ENCODE results near the gene PXN. TPM values are rescaled to one million over a fixed set of nuclear protein-coding genes. Genes with fewer than 3 reads are reported as not detected.
A peak's percentile ranks its signal among the peaks of the same experiment; 100 is the strongest.
"Not testable (repeated sequence)": the region's sequence is repeated elsewhere in the genome, so short reads cannot be mapped to it uniquely, and the experiment has no call there.

Gene PXN
- polyA plus RNA-seq, 3 donors = 73.5 to 86.4 (median 77.1) TPM

DNA sequence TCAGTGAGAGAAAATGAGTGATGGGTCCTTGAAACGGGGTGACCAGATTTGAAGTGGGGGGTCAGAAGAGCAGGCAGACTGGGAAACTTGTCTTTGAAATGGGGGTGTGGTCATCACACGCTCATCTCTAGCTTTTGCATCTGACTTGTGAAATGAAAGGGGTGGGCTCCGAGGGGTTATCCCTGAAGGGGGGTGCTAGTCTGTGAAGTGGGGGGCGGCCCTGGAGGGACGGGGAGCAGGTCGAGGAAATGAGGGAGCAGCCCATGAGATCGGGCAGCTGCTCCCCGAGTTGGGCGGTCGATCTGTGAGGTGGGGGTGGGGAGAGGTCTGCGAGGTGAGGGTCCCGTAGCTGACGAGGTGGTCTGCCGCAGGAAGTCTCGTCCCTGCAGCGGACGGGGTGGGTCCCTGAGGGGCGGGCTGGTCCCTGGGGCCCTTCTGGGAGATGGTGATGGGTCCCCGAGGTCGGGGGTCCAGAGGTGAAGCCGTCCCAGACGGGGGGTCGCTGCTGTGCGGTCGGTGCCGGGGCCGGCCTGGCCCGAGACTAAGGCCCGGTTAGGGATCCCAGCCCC is 542 bp downstream of the PXN start:
- no peak for DNase-seq

DNA sequence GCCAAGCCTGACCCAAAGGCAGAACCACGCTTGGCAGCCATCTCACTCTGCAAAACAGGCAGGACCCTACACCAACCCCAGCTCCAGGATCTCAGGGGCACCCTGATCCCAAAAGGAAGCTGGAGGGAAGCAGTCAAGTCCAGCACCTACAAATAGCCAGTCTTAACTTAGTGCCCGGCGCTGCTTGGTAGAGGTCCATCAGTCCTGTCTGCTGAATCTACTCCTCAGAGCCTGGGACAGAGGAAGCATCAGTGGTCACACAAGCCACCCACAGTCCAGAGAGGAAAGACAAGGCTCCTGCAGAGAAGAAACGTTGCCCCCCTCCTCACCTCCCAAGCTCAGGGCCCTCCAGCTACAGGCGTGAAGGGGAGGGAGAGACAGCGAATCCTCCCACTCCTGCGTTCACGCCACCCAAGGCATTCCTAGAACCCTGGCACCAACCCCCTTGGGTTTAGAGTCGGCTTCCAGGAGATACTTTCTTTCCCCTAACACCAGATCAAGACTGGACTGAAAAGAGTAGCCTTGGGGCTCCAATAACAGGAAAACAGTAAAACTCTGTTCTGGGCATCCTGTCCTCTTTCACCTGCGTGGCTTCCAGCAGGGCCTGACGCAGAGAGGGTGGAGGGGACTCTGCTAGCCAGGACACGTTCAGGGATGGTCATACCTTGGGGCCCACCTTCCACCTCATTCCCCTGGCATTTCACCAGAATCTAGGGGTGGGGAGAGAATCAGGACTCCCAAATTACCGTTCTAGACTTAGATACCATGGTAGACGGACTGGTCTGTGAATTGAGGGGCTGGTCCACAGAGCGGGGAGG is 1.2 kb downstream of the PXN start:
- no peak for DNase-seq

DNA sequence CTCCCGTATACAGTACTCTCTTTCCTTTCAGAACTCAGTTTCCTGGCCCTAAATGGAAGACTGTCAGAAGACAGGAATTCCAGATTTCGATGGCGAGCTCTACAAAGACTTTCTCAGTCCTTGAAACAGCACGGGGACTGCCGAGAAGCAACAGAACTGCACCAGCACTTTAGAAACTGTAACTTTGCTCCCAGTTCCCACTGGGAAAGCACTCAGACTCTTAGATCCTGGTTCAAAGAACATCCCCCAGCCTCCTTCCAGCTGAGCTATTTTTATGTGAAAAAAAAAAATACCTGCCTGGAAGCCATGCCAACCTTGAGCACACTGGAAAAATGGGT is 1.8 kb downstream of the PXN start:
- no peak for DNase-seq

DNA sequence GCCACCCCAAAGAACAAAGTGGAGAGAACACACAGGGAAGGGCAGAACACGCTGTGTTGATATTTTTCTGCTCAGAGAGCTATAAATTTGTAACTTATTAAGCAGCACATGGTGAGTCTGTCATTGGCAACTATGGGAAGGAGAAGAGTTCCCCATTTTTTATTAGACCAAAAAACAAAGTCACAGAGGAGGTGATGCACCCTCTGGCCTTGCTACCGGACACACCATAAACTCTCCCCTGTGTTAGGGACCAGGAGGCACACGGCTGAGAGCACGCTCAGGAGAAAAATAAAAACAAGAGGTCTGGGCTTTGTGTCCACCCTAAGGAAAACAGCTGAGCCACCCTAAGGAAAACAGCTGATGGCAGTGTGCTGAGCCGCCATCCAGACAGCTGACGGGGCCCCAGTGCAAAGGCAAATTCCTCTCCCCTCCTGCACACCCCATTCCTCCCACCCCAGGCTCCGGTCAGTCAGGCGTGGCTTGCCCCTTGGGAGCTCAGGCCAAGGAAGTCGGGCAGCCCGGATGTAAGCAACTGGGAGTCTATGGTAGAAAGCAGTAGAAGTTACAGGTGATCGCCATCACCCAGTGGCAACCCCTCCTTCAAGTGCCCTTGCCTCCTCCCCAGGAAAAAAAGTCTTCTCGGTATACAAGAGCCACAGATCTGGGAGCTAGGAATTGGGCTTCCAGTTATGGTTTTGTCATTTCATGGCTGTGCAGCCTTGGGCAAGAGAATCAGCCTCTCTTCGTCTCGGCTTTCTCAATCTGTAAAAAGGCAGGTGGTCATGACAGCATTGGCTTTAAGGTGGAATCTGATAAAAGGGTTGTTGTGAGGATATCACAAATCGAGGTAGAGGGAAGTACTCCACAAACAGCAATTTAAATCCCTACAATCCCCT is 2.4 kb downstream of the PXN start:
- DNase-seq = no peak

DNA sequence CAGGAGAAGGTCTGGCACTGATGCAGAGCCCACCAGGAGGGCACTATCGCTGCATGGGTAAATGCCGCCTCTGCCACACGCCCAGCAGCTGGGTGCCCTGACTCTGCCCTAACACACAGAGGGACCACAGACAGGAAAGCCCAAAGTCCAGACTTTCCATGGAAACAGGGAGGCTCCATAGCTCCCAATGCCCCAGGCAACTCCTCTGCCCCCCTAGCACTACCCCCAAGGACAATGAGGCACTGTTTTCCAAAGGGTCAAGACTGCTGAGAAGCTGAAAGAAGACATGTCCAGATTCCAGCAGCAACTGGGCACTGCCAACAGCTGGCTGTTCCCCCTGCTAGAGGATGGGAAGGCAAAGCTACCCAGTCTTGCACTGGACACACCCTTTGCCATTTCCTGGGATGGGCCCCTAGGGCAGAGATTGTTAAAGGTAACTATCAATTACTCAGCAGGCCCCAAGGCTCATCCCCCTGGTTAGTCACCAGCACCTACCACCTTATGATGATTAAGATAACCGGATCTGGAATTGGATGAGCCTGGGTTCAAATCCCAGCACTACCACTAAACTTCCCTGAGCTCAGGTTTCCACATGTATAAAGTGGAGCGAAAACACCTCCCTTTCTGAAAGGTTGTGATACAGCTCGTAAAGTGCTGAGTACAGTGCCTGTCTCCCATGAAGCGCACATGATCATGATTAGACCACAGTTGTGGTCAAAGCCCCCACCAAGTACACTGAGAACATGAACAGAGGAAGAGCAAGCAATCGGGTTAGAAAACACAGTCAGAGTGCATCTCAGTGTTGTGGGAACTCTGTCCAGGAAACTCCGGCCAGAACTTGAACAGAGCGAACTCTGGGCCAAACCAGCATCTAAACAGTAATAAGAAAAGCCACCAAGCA is 3.3 kb downstream of the PXN start:
- no peak for DNase-seq

DNA sequence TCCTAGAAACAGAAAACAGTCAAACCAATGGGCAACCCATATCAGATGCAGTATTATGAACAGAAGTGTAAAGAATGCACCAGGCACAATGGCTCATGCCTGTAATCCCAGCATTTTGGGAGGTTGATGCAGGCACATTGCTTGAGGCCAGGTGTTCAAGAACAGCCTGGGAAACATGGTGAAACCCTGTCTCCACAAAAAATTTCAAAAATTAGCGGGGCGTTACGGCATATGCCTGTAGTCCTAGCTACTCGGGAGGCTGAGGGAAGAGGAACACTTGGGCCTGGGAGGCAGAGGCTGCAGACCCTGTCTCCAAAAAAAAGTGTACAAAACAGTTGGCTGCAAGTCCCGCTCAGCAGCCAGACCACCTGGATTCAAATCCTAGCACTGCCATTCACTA is 4.9 kb downstream of the PXN start:
- no peak for DNase-seq

DNA sequence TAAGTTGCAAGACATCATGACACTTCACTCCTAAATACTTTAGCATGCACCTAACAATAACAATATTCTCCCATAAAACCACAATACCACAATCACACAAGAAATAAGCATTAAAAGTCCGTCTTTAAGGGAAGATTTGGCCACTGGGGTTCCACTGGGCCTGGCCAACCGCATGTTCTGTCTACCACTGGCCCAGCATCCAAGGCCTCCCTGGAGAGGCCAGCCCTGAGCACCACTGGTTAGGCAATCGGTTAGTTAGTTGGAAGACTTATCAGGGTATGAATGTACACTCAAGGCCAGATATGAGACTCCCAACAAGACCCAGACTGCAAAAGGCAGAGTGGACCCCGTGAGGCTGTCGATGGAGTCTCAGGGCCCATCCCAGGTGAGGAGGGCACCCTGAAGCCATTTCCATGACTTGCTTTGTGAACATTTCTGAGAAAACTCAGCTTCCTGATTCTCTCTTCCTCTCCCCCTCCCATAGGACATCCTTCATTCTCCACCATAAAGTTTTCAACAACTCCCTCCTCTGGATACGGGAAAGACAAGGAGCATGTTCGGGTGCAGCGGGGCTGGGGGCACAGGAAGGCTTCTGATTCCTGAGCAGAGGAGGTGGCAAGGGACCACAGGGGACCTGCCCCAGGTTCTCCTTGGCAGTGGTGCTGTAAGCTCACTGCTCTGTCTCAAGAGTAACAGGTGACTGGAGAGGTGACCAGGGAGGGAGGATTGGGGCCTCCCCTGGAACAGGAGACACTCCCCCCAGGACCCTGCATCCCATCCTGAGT is 5.9 kb downstream of the PXN start:
- DNase-seq = no peak

DNA sequence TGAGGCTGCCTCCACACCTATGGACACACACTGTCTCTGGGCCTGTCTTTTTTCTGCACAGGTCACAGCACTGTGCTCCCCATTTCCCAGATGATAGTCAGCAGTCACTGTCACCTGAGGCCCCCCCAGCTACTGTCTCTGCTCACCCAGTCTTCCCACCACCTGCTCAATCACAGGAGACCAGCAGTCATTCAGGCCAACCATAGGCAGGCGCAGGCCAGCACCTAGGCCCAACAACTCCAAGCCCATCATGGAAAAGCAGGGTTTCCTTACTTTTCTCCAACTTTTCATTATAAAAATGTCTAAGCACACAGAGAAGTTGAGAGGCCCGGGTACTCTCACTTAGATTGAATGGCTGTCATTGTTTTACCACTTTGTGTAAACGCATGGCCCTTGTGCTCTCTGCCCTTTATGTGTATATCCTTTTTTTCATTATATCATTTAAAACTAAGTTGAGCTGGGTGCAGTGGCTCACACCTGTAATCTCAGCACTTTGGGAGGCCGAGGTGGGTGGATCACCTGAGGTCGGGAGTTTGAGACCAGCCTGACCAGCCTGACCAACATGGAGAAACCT is 7.1 kb downstream of the PXN start:
- DNase-seq = no peak

DNA sequence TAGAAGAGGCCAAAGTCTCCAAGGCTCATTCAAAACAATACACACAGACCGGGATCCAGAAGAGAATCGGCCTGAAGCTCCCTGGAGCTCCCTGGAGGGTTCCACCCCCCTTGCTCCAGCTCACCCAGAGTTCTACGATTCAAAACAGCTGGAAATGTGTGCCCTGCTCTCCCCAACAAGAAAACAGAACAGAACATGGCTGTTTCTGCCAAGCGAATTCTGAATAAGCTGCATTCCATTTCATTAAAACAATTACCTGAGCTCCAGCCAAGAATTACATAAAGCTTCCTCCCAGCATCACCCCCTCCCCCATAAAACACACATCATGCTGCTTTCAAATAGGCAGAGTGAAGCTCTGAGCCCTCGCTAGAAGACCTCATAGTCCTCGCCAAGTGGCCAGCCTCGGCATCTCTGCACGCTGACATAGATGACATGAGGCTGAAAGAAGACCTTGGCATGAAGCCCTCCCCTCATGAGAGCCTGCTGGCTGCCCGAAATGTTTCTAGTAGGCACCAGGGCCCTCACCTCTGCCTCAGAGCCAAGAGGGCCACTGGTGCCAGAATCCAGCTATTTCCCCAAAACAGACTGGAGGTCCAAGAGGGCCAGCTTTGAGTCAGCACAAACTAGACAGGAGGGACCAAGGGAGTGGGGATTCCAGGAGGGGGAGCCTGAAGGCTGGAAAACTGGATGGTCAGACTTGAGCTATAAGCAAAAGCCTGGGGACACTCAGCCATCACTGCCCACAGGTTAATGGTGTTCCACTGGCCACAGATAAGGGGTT is 8.3 kb downstream of the PXN start:
- DNase-seq = peak; percentile 77

DNA sequence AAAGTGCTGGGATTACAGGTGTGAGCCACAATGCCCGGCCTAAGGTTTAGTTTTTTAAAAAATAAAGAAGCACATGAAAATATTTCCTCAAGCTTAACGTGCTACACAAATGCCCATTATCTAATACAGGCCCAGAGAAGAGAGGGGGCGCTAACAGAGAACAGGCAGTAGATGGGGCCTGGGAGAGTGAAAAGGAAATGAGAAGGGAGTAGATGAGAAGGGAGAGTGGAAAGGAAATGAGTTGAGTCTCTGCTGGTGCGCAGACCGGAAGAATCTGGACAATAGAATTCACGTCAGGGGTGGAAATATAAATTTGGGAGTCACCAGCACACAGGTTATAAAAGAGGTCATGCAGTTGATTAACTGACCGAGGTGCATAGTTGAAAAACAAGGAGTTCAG is 10.7 kb downstream of the PXN start:
- DNase-seq = no peak

DNA sequence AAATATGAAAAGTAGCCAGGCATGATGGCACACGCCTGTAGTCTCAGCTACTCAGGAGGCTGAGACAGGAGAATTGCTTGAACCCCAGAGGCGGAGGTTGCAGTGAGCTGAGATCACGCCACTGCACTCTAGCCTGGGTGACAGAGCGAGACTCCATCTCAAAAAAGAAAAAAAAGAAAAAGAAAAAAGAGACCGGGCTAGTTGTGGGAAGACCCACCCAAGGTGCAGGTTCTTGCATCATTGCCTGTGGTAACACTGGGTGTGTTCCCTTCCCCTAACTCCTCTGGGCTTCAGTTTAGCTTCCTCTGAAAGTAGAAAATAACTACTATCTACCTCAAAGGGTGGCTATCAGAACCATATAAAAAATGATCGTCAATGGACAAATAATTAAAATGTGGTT is 12.2 kb downstream of the PXN start:
- DNase-seq = not testable (repeated sequence)

DNA sequence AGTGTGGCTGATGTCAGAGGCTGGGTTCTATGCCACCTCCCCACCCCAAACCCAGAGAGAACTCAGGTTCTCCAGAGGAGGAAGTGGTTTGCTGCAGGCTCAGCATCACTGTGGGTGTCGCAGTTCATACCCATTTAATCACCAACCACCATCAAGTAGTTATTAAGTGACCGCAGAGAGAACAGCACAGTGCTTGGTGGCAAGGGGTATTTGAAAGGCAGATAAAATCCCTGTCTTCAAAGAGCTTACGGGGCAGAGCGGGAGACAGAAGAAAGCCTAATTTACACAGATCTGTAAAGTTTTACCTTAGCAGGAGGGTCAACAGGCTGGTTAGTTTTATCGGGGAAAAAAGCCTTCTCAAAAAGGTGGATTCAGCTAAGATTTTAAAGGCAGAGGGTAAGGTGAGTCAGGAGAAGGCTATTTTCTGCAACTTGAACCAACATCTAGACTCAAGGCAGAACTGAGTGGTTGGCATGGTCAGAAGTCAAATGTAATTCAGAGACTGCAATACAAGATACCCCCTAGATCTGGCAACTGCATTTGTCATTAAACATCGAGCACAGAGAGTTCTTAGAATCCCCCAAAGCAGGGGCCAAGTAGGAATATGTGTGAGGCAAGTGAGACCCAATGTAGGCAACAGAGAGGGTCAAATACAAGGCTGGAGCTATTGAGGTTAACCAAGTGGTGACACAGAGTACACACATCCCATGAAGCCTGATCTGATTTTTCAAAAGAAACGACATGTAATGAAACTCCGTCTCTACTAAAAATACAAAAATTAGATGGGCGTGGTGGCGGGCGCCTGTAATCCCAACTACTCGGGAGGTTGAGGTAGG is 13.2 kb downstream of the PXN start:
- no peak for DNase-seq

DNA sequence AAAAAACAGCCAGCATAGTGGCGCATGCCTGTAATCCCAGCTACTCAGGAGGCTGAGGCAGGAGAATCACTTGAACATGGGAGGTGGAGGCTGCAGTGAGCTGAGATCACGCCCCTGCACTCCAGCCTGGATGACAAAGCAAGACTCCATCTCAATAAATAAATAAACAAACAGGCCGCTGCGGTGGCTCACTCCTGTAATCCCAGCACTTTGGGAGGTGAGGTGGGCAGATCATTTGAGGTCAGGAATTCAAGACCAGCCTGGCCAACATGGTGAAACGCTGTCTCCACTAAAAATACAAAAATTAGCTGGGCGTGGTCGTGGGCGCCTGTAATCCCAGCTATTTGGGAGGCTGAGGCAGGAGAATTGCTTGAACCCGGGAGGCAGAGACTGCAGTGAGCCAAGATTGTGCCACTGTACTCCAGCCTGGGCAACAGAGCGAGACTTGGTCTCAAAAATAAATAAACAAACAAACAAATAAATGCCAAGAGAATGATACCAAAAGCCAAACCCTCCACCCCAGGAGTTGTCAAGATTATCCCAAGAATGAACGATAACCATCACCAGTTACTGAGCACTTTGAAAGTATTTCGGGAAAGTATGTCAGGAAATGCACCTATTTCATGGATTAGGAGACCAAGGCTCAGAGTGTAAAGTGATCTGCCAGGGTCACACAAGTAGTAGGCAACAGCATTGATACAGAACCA is 14.0 kb downstream of the PXN start:
- DNase-seq = not testable (repeated sequence)

DNA sequence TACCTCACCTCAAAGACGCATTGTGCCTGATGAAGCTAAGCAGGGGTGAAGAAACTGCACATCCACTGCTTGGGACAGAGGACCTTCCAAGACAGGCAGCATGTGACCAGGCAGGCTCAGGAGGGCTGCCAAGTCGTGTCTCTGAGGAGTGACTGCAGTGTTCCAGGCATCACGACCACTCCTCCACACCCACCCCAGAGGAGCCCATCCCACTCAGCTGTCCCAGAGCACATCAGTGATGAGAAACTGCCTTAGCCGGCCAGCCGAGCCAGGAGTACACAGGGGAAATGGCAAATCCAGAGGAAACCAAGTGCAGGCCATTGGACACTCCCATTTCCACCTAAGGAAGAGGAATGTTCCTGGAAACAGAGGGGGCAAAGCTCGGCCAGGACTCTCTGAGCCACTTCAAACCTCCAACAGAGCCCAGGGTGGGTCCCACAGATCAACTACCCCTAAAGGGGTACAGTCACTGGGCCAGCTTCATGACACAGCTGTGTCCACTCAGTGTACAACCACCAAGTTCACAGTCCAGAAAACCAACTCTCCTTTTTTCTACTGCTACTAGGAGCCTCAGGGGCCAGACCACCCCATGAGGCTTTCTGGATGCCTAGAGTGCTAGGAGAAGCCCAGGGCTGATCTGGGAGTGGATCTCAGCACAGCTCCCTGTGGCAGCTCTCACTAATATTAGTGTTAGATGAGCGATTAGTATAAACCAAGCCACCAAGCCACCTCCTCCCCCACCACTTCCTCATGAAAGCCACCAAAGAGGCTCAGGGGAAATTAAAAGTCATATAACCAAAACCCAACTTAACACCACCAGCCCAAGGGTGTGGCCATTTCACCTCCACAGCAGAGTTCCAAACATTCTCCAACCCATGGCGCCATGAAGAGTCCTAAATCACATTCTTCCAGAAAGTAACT is 15.4 kb downstream of the PXN start:
- no peak for DNase-seq

DNA sequence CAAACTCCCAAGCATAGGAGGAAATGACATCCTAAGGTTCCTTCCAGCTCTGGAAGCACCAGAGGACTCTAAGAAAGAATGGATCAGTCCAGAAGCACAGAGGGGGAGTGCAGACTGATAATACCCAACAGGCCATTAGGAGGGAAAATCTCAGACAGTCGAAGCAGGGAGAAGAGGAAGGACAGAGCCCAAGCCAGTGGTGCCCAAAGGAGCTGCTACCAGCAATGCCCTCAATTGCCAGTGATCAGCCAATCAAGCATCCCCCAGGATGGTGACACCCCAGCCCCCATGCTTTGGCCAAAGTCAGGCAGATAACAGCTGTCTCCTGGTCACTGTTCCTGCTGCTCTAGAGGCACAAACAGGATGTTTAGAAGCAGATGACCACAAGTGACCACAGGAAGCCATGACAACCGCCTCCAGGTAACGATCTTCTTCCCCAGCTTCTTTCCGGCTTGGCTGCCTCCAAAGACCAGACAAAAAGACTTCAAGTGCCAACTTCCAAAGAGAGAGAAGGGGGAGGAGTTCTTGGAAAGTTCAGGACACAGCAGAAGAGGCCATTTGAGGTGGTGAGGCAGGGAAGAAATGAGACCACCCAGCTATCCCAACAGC is 16.2 kb downstream of the PXN start:
- no peak for DNase-seq

DNA sequence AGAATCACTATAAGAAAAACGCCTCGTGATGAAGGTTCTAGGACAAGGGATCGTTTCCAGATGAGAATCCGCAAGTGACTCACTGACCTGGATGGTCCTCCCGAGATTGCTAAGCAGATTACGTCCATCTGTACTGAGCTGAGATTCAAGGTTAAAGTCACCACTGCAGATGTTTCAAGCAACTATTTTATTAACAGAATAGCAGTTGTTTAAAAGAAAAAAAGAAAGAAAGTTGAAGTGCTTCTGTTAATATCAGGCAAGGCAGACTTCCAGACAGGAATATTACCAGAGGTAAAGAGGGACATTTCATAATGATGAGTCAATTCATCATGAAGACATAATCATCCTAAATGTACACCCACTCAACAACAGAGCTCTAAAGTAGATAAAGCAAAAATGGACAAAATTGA is 17.9 kb downstream of the PXN start:
- no peak for DNase-seq

DNA sequence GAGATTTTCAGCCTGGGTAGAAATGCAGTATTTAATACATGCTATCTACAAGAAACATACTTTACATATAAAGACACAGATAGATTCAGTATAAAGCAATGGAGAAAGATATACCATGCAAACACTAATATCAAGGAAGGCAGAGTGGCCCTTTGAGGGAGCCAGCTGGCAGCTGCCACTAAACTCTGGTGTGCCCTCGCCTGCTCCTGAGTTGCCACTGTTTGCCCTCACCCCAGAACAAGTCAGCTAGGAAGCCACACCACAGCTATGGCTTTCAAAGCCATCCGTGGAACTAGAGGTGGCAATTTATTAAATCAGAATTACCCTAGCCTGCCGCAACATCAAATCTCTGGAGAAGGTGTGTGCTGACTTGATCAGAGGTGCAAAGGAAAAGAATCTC is 18.3 kb downstream of the PXN start:
- DNase-seq = no peak

All from renal pelvis (tissue), 4 donors.